ENCODE measurements around the gene JAZF1.

JAZF1 gene

GRCh38 chr7:28145931-28146330 is 34.7 kb downstream of the JAZF1 start:
- intact Hi-C loops (cut with DNase I): no loop called here
- no peak for DNase-seq

- intact Hi-C loops (cut with DNase I): no loop called here
- DNase-seq: no peak
Observed at GRCh38 chr7:28145090-28145626, 35.4 kb downstream of the JAZF1 start.

- peak; percentile 13 to 84 (median 59) for DNase-seq
- intact Hi-C loops (cut with DNase I): no loop called here
Observed at GRCh38 chr7:28144266-28144665, 36.3 kb downstream of the JAZF1 start.

GRCh38 chr7:28142650-28143049 is 37.9 kb downstream of the JAZF1 start:
- DNase-seq: peak in 38 of 42 donors; percentile 9 to 80 (median 49)
- intact Hi-C loops (cut with DNase I): no loop called here

GRCh38 chr7:28140979-28141378 is 39.6 kb downstream of the JAZF1 start:
- DNase-seq: no peak
- intact Hi-C loops (cut with DNase I): no loop called here

- DNase-seq: no peak
- intact Hi-C loops (cut with DNase I): no loop called here
Observed at GRCh38 chr7:28138837-28139236, 41.8 kb downstream of the JAZF1 start.

GRCh38 chr7:28137463-28137862 is 43.1 kb downstream of the JAZF1 start:
- intact Hi-C loops (cut with DNase I): no loop called here
- no peak for DNase-seq

- no peak for DNase-seq
- intact Hi-C loops (cut with DNase I): no loop called here
Observed at GRCh38 chr7:28136885-28137284, 43.7 kb downstream of the JAZF1 start.

- intact Hi-C loops (cut with DNase I): no loop called here
- DNase-seq: no peak
Observed at GRCh38 chr7:28136420-28136819, 44.2 kb downstream of the JAZF1 start.

GRCh38 chr7:28135760-28136159 is 44.8 kb downstream of the JAZF1 start:
- intact Hi-C loops (cut with DNase I): no loop called here
- no peak for DNase-seq

- intact Hi-C loops (cut with DNase I): no loop called here
- DNase-seq: no peak
Observed at GRCh38 chr7:28135315-28135714, 45.3 kb downstream of the JAZF1 start.

- no peak for DNase-seq
- intact Hi-C loops (cut with DNase I): no loop called here
Observed at GRCh38 chr7:28133872-28134271, 46.7 kb downstream of the JAZF1 start.

GRCh38 chr7:28132959-28133870 is 47.4 kb downstream of the JAZF1 start:
- intact Hi-C loops (cut with DNase I): no loop called here
- no peak for DNase-seq

- no peak for DNase-seq
Observed at GRCh38 chr7:28130277-28130676, 50.3 kb downstream of the JAZF1 start.

GRCh38 chr7:28128608-28129007 is 52.0 kb downstream of the JAZF1 start:
- intact Hi-C loops (cut with DNase I): no loop called here
- no peak for DNase-seq

More at GRCh38 chr7:28130277-28130676, 50.3 kb downstream of the JAZF1 start:
- intact Hi-C loops (cut with DNase I): no loop called here

GRCh38 chr7:28126410-28127041 is 54.1 kb downstream of the JAZF1 start:
- no peak for DNase-seq
- intact Hi-C loops (cut with DNase I): no loop called here

- DNase-seq: no peak
- intact Hi-C loops (cut with DNase I): no loop called here
Observed at GRCh38 chr7:28125431-28126409, 54.9 kb downstream of the JAZF1 start.

- no peak for DNase-seq
- intact Hi-C loops (cut with DNase I): no loop called here
Observed at GRCh38 chr7:28124413-28124812, 56.2 kb downstream of the JAZF1 start.

GRCh38 chr7:28123752-28124151 is 56.8 kb downstream of the JAZF1 start:
- no peak for DNase-seq
- intact Hi-C loops (cut with DNase I): no loop called here
